ENCODE measurements around the gene SLC7A9.

Gene SLC7A9

DNA sequence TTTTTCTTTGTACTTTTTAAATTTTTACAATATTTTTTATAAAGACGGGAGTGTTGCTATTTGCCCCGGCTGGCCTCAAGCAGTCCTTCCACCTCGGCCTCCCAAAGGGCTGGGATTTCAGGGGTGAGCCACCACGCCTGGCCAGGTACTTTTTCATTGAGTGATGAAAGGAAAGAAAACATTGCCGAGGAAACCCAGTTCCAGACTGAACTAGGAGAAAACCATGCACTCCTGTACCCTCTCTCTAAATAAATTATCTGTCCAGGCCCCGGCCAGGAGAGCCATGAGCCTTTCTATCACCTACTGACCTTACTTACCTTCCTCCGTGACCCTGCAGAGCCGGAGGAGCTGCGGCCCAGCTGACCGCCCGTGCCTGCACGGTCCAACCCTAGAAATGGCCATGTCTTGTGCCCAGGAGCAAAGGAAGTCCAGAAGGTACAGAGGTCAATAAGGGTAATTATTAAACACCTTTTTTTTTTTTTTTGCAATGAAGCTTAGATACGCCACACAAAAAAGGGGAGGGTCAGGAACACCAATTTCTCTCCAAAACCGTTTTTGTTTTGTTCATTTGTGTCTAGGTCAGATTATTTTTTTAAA lies at the start of gene SLC7A9:
SLC7A9 (minus strand) TSS at position 399 of the 597 bp plus-strand sequence. CDS start 1,233 bp downstream, outside the sequence.
- Mint-ChIP-seq H3K9me3 (ENCODE audit: low read depth) (no peaks in the 10 kb centered on the region), H3K4me1 (ENCODE audit: low read depth) (no peaks in the 10 kb centered on the region), H3K4me3 (no peak within 1 kb of the TSS), H3K27me3 (no peaks in the 10 kb centered on the region), H3K27ac (no peak within 1 kb of the TSS), H3K36me3 (no peaks in the 10 kb centered on the region)

DNA sequence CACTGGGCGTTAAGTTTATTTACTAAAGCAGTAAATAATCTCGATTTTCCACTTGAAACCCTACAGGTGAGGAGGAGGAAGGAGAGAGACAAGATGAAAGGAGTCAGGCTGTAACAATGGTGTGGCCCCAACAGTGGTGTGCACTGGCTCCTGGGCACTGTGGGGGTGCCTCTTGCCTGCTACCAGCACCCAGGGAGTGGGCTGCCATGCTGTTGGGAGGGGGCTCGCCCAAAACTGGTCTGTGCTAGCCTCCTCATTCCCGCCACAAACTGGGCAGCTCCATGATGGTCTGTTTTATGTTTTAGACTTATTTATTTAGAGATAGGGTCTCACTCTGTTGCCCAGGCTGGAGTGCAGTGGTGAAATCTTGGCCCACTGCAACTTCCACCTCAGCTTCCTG lies 49.8 kb upstream of the SLC7A9 start:
- H3K27ac Mint-ChIP-seq = no peak overlapping the region
- H3K27me3 Mint-ChIP-seq = no peaks in the 10 kb centered on the region
- peaks cover 2% of the 10 kb centered on the region for H3K4me1 Mint-ChIP-seq (ENCODE audit: low read depth)
- peaks cover 7% of the 10 kb centered on the region for H3K36me3 Mint-ChIP-seq
- no peaks in the 10 kb centered on the region for H3K9me3 Mint-ChIP-seq (ENCODE audit: low read depth)
- no peak overlapping the region for H3K4me3 Mint-ChIP-seq

DNA sequence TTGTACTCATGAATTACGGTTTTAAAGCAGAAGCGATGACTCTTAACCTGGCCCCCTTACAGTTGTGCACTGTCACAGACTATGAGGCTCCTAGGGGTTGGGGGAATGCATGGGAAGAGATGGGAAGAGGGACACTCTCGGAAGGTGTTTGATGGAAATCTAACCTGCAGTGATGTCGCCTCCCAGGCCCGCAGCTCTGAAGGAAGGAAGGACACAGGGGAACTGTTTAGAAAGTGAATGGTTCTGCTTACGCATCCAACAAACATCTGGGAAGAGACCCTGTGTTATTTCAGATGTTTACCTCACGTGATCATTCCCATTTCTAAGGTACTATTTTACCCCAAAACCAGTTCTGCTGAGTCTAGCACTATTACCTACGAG lies 48.0 kb upstream of the SLC7A9 start:
- Mint-ChIP-seq H3K4me3 (no peak overlapping the region), H3K27me3 (no peaks in the 10 kb centered on the region), H3K9me3 (ENCODE audit: low read depth) (no peaks in the 10 kb centered on the region), H3K27ac (no peak overlapping the region), H3K36me3 (peaks cover 9% of the 10 kb centered on the region), H3K4me1 (ENCODE audit: low read depth) (peaks cover 2% of the 10 kb centered on the region)

DNA sequence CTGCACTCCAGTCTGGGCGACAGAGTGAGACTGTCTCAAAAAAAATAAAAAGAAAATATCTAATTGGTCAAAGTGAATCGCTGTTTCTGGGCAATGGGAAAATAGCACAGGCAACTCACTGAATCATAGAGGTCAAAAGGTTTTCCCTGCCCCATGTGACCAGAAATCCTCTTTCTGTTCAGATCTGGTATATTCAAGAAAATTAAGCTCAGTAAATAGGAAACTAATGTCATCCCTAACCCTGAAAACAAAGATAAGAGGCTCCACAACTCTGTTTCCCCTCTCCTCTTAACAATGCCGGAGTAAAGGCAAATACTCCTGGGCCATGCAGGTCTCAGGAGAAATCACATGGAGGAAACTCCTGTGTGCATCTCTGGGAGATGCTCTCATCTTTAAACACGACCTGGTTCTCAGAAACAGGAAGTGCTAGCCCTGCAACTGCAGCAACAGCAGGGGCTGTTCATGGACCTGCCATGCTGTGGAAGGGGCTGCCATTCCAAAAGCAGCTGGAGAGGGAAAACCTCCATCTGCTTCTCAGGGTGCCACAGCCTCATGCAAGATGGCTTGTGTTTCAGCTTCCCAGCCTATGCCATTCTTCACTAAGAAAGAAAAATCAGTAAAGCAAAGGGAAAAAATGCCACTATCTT lies 47.5 kb upstream of the SLC7A9 start:
- Mint-ChIP-seq H3K9me3 (ENCODE audit: low read depth) (no peaks in the 10 kb centered on the region), H3K27ac (no peak overlapping the region), H3K27me3 (no peaks in the 10 kb centered on the region), H3K4me3 (no peak overlapping the region), H3K4me1 (ENCODE audit: low read depth) (peaks cover 2% of the 10 kb centered on the region), H3K36me3 (peaks cover 9% of the 10 kb centered on the region)

DNA sequence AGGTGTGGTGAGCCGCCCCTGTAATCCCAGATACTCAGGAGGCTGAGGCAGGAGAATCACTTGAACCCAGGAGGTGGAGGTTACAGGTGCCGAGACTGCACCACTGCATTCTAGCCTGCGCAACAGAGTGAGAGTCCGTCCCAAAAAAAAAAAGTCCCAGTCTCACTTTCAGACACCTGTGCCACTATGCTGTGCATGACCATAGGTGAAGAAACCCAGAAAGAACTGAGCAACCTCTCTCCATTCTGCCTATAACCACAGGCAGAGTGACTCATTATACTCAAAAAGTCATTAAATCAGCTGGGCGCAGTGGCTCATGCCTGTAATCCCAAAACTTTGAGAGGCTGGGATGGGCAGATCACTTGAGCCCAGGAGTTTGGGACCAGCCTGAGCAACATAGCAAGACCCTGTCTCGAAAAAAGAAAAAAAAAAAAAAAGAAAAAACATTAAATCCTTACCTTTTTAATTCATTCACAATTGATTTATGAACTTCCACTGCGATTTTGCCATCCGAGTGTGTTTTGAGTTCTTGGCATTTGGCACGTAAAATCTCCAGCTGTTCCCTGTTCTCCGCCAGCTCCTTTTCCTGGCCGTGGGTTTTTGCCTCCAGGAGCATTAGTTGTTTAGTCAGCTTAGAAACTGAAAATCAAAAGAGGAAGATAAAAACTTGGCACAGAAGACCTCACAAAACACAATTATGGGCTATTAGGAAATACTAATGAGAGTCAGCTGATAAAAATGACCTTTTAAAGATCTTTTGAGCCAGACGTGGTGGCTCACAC lies 45.5 kb upstream of the SLC7A9 start:
- Mint-ChIP-seq H3K27me3 (no peaks in the 10 kb centered on the region), H3K36me3 (peaks cover 6% of the 10 kb centered on the region), H3K9me3 (ENCODE audit: low read depth) (no peaks in the 10 kb centered on the region), H3K4me1 (ENCODE audit: low read depth) (peaks cover 2% of the 10 kb centered on the region), H3K4me3 (no peak overlapping the region), H3K27ac (no peak overlapping the region)

DNA sequence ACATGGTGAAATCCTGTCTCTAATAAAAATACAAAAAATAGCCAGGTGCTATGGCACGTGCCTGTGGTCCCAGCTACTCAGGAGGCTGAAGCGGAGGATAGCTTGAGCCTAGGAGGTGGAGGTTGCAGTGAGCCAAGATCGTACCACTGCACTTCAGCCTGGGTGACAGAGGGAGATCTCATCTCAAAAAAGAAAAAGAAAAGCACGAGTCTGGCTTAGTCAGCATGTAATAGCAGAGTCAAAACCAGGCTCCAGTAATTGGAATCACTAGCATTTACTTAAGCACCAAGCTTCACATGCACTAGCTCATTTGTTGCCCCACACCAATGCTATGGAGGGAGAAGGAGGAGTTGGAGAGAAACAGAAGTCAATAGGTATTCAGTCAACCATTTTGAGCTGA lies 41.9 kb upstream of the SLC7A9 start:
- H3K27ac Mint-ChIP-seq = no peak overlapping the region
- H3K4me3 Mint-ChIP-seq = no peak overlapping the region
- H3K4me1 Mint-ChIP-seq (ENCODE audit: low read depth) = no peaks in the 10 kb centered on the region
- no peaks in the 10 kb centered on the region for H3K27me3 Mint-ChIP-seq
- peaks cover 22% of the 10 kb centered on the region for H3K36me3 Mint-ChIP-seq
- peaks cover under 1% of the 10 kb centered on the region for H3K9me3 Mint-ChIP-seq (ENCODE audit: low read depth)

DNA sequence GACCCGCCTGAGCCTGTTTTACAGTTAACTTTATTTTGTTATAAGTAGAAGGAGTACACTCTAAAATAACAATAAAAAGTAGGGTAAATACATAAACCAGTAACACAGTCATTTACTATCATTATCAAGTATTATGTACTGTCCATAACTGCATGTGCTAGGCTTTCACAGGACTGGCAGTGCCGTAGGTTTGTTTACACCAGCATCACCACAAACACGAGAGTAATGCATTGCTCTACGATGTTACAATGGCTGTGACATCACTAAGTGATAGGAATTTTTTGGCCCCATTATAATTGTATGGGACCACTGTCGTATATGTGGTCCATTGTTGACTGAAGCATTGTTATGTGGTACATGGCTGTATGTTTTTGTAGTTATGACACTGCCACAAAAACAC lies 41.3 kb upstream of the SLC7A9 start:
- Mint-ChIP-seq H3K36me3 (peaks cover 28% of the 10 kb centered on the region), H3K9me3 (ENCODE audit: low read depth) (peaks cover 6% of the 10 kb centered on the region), H3K4me3 (no peak overlapping the region), H3K4me1 (ENCODE audit: low read depth) (no peaks in the 10 kb centered on the region), H3K27ac (no peak overlapping the region), H3K27me3 (no peaks in the 10 kb centered on the region)

DNA sequence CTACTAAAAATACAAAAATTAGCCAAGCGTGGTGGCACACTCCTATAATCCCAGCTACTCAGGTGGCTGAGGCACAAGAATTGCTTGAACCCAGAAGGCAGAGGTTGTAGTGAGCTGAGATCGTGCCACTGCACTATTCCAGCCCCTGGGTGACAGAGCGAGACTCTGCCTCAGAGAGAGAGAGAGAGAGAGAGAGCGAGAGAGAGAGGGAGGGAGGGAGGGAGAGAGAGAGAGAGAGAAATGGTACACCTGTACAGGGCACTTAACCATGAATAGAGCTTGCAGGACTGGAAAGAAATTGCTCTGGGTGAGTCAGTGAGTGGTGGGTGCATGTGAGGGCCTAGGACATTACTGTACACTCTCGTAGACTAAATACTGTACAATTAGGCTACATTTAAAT lies 40.5 kb upstream of the SLC7A9 start:
- Mint-ChIP-seq H3K4me3 (no peak overlapping the region), H3K27ac (no peak overlapping the region), H3K36me3 (peaks cover 33% of the 10 kb centered on the region), H3K9me3 (ENCODE audit: low read depth) (peaks cover 9% of the 10 kb centered on the region), H3K4me1 (ENCODE audit: low read depth) (no peaks in the 10 kb centered on the region), H3K27me3 (no peaks in the 10 kb centered on the region)

DNA sequence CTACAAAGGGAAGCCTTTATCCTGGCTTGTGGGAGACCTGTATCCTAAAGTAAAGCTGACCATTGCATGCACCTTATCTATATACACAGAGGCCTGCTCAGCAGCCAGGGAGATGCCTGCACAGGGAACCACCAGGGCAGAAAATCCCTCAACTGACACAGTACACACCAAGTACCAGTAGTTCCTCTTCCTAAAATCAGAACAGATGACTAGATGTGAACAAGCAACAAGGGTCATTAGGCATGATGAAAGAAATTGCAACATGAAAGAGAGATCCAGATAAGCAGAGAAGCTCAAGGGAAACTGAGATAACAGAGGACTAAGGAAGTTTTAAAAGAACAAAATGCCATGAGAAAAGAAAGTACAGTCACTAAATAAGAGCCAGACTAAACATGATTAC lies 39.7 kb upstream of the SLC7A9 start:
- no peaks in the 10 kb centered on the region for H3K27me3 Mint-ChIP-seq
- peaks cover 30% of the 10 kb centered on the region for H3K36me3 Mint-ChIP-seq

DNA sequence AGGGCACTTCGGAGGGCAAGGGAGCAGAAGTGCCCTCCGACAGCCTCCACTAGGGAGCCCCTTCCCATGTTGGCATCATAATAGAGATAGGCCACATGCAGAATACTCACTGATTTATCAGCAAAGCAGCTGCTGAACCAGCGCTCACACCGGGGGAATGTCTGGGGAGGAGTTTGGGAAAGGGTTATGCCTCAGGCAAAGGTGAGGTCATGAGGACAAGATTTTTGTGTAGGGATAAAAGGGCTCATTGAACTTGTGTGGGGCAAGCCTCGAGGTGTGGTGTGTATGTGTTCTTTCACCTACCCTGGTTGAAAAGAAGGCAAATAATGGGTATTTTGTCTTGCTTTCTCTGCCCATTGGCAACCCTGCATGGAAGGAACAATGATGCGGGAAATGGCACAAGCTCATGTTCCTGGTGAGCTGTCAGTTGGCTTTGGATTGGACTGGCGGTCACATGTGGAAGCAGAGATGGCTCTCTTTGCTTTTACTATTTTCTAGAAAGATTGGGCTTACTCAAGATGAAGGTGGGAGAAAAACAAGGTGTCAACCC lies 39.1 kb upstream of the SLC7A9 start:
- H3K4me1 Mint-ChIP-seq (ENCODE audit: low read depth) = no peaks in the 10 kb centered on the region
- no peaks in the 10 kb centered on the region for H3K27me3 Mint-ChIP-seq
- H3K27ac Mint-ChIP-seq = no peak overlapping the region
- peaks cover 9% of the 10 kb centered on the region for H3K9me3 Mint-ChIP-seq (ENCODE audit: low read depth)
- no peak overlapping the region for H3K4me3 Mint-ChIP-seq
- H3K36me3 Mint-ChIP-seq = peaks cover 30% of the 10 kb centered on the region

More for the DNA sequence above, 39.7 kb upstream of the SLC7A9 start:
- Mint-ChIP-seq H3K9me3 (ENCODE audit: low read depth) (peaks cover 9% of the 10 kb centered on the region), H3K4me3 (no peak overlapping the region), H3K27ac (no peak overlapping the region), H3K4me1 (ENCODE audit: low read depth) (no peaks in the 10 kb centered on the region)

DNA sequence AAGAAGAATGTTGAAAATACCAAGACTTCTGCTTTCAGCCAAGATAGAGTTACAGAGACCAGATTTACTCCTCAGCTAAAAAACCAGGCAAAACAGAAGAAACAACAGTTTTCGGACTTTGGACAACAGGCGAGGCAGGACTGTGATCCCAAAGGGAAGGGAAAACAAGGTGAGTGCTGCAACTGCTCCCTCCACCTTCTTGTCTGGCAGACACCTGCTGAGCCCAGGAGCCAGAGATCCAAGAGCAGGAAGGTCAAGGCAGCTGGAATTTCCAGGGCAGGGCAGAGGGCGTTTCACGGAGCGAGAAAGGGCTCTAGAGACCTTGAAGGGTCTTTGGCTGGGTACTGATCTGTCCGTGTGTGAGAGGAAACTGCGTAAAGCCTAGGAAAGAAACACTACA lies 32.9 kb upstream of the SLC7A9 start:
- peaks cover 27% of the 10 kb centered on the region for H3K36me3 Mint-ChIP-seq
- H3K4me3 Mint-ChIP-seq = no peak overlapping the region
- no peaks in the 10 kb centered on the region for H3K4me1 Mint-ChIP-seq (ENCODE audit: low read depth)
- H3K27ac Mint-ChIP-seq = no peak overlapping the region
- H3K9me3 Mint-ChIP-seq (ENCODE audit: low read depth) = peaks cover 9% of the 10 kb centered on the region
- no peaks in the 10 kb centered on the region for H3K27me3 Mint-ChIP-seq

DNA sequence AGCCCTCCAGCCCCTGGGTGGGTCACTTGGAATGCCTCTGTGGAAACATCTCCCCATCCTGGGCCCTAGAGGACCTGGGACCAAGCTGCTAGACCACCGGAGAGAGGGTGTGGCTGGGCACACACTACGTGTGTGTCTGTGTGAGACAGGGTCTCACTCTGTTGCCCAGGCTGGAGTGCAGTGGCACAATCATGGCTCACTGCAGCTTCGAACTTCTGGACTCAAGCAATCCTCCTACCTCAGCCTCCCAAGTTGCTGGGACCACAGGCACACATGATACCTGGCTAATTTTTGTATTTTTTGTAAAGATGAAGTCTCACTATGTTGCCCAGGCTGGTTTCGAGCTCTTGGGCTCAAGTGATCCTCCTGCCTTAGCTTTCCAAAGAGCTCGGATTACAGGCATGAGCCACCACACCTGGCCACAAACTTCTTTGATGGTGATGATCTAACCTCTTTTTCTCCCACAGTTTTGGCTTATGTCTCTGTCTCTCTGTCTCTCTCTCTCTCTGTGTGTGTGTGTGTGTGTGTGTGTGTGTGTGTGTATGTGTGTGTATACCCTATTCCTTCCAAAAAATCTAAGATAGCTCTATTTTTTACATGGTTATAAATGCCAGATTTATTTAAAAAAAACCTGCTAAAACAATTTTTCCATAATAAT lies 32.1 kb upstream of the SLC7A9 start:
- Mint-ChIP-seq H3K27me3 (no peaks in the 10 kb centered on the region), H3K4me1 (ENCODE audit: low read depth) (peaks cover 2% of the 10 kb centered on the region), H3K27ac (no peak overlapping the region), H3K36me3 (peaks cover 32% of the 10 kb centered on the region), H3K4me3 (no peak overlapping the region), H3K9me3 (ENCODE audit: low read depth) (peaks cover 9% of the 10 kb centered on the region)

DNA sequence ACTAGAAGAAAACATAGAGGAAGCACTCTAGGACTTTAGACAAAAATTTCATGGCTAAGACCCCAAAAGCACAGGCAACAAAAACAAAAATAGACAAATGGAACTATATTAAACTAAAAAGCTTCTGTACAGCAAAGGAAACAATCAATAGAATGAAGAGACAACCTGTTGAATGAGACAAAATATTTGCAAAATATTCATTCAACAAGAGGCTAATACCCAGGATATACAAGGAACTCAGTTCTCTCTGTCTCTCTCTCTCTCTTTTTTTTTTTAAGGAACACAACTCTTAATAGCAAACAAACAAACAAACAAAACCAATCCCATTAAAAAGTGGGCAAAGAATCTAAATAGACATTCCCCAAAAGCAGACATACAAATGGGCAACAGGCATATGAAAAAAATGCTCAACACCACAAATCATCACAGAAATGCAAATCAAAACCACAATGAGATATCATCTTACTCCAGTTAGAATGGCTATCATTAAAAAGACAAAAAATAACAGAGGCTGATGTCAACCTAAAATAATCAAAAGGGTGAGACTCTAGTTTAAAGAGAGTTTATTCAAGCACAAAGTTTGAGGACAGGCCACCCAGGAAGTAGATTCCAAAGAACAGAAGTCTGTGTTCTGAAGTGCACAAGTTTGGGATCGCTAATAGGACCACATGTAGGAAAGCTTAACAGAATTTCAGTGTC lies 27.1 kb upstream of the SLC7A9 start:
- H3K4me3 Mint-ChIP-seq = no peak overlapping the region
- peaks cover 2% of the 10 kb centered on the region for H3K4me1 Mint-ChIP-seq (ENCODE audit: low read depth)
- H3K9me3 Mint-ChIP-seq (ENCODE audit: low read depth) = peaks cover 11% of the 10 kb centered on the region
- H3K36me3 Mint-ChIP-seq = peaks cover 42% of the 10 kb centered on the region
- no peaks in the 10 kb centered on the region for H3K27me3 Mint-ChIP-seq
- H3K27ac Mint-ChIP-seq = no peak overlapping the region

DNA sequence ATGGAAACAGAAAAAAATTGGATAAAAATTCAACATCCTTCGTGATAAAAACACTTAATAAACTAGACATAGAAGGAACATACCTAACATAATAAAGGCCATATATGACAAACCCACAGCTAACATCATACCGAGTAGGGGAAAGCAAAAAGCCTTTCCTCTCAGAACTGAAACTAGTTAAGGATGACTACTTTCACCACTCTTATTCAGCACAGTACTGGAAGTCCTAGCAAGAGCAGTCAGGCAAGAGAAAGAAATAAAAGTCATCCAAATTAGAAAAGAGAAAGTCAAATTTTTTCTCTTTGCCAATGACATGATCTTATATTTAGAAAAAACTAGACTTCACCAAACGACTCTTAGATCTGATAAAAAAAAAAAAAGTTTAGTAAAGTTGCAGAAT lies 25.8 kb upstream of the SLC7A9 start:
- Mint-ChIP-seq H3K36me3 (peaks cover 41% of the 10 kb centered on the region), H3K4me1 (ENCODE audit: low read depth) (peaks cover 2% of the 10 kb centered on the region), H3K27ac (no peak overlapping the region), H3K4me3 (no peak overlapping the region), H3K9me3 (ENCODE audit: low read depth) (peaks cover 15% of the 10 kb centered on the region), H3K27me3 (no peaks in the 10 kb centered on the region)
